Activated naive CD4-positive, alpha-beta T cell treated with anti-CD3 and anti-CD28 coated beads for 36 hours (primary cell): ENCODE data around the gene ZNF423. TPM values are rescaled to one million over a fixed set of nuclear protein-coding genes. Genes with fewer than 3 reads are reported as not detected.

Source experiments
- CTCF ChIA-PET: fragments of 350-600 bp; sonication (Branson Sonifier 250); formaldehyde crosslinking; loops from one replicate; lab custom pipeline; 2021; ENCODE audit warnings: antibody characterized with exemption; lab: Charles Lee
- DNase-seq: peaks from one replicate; pipeline ENCODE4 v3.0.0-alpha.2; 2020
- H3K27ac Mint-ChIP-seq: one replicate; pipeline ENCODE4 v1.8.0; 2021; ENCODE audit warnings: mild to moderate bottlenecking, mixed read lengths
- H3K27me3 Mint-ChIP-seq: one replicate; pipeline ENCODE4 v1.8.0; 2021; ENCODE audit warnings: low read depth, mixed read lengths
- H3K36me3 Mint-ChIP-seq: one replicate; pipeline ENCODE4 v1.8.0; 2021; ENCODE audit warnings: low read depth, mixed read lengths
- H3K4me1 Mint-ChIP-seq: one replicate; pipeline ENCODE4 v1.8.0; 2021; ENCODE audit warnings: low read depth, mixed read lengths
- H3K4me3 Mint-ChIP-seq: one replicate; pipeline ENCODE4 v1.8.0; 2021; ENCODE audit warnings: mild to moderate bottlenecking, moderate library complexity, mixed read lengths
- H3K9me3 Mint-ChIP-seq: one replicate; pipeline ENCODE4 v1.8.0; 2021; ENCODE audit warnings: mixed read lengths
- intact Hi-C: fragments of 100-400 bp; cut with micrococcal nuclease; formaldehyde crosslinking; loops from one replicate; pipeline ENCODE4 v1.15.1; 2023
- total RNA-seq, 2 experiments: library from RNA; stranded (reverse); gene quantifications; one replicate each; pipeline ENCODE4 v1.2.3, GENCODE V29; 2021

Gene ZNF423
- total RNA-seq, 2 experiments from 2014 or later, result 0.05 TPM; not detected in 1

- Mint-ChIP-seq H3K4me1 (no peaks in the 10 kb centered on the region), H3K36me3 (no peaks in the 10 kb centered on the region), H3K27ac (no peak overlapping the region), H3K27me3 (no peaks in the 10 kb centered on the region), H3K4me3 (no peak overlapping the region), H3K9me3 (no peaks in the 10 kb centered on the region)
- intact Hi-C loops, result no loop called here
- no peak for DNase-seq
- CTCF ChIA-PET, result interaction anchor here (0.7 kb wide), 1 partner anchor 312 kb away, joined by 3 read pairs; no protein-coding TSS in a partner anchor
These were observed 69.9 kb downstream of the ZNF423 start for GRCh38 chr16:49785970-49786369.

DNA sequence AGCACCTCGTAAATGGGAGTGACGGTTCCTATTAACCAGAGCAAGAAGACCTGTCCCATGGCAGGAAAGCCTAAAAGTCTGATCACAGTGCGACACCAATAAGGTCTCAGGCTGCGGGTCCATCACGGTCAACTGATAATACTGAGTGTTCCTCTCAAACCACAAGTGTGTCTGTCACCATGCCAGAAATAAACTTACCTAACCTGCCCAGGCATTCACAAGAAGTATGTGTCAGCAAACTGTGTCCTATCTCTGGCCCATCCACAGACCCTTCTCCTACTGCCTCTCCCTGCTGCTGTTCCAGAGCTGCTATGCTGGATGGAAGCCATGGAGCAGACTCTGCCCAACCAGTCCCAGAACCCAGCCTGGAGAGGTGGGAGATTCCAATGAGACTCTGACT is 73.5 kb downstream of the ZNF423 start:
- no peaks in the 10 kb centered on the region for H3K4me1 Mint-ChIP-seq
- no peak for DNase-seq
- CTCF ChIA-PET, result no interaction called here
- no peak overlapping the region for H3K4me3 Mint-ChIP-seq
- no peak overlapping the region for H3K27ac Mint-ChIP-seq
- H3K27me3 Mint-ChIP-seq, result no peaks in the 10 kb centered on the region
- intact Hi-C loops, result no loop called here
- no peaks in the 10 kb centered on the region for H3K9me3 Mint-ChIP-seq
- no peaks in the 10 kb centered on the region for H3K36me3 Mint-ChIP-seq

DNA sequence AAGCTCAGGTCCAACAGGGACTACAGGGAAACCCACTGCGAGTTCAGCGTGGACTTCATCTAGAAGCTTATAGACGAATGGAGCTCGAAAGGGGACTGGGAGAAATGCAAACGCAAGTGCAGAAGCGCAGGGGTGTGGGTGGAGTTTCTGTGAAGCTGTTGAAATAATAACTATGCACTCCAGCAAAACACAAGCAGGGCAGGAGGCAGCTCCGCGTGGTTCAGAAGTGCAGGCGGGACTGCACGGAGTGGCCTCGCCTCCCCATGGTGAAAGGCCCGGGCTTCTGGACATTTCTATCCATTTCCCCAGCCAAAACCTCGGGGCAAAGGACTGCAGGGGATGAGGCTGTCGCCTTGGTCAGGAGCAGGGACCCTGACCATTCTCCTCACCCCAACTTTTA is 74.5 kb downstream of the ZNF423 start:
- no peak overlapping the region for H3K27ac Mint-ChIP-seq
- no peaks in the 10 kb centered on the region for H3K36me3 Mint-ChIP-seq
- H3K4me1 Mint-ChIP-seq, result no peaks in the 10 kb centered on the region
- H3K4me3 Mint-ChIP-seq, result no peak overlapping the region
- H3K9me3 Mint-ChIP-seq, result no peaks in the 10 kb centered on the region
- no peaks in the 10 kb centered on the region for H3K27me3 Mint-ChIP-seq
- intact Hi-C loops, result no loop called here
- CTCF ChIA-PET, result no interaction called here
- no peak for DNase-seq

DNA sequence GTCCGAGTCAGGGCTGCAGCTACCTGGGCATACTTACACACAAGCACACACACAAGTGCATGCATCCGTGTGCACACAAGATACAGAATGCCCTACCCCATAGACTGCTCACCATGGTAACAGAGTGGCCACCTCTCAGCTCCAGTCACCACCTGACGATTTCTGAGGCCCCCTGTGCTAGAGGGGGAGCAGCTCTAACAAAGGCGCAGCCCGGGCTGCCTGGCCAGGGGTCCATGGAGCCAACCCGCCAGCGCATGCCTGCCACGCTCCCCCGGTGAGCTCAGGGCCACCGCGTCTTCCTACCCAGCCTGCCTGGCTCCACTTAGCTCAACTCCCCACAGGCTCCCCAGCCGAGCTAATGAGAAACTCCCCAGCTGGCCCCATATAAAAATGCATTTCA is 75.5 kb downstream of the ZNF423 start:
- no peak for DNase-seq
- no peak overlapping the region for H3K4me3 Mint-ChIP-seq
- no peaks in the 10 kb centered on the region for H3K36me3 Mint-ChIP-seq
- CTCF ChIA-PET, result no interaction called here
- no peaks in the 10 kb centered on the region for H3K27me3 Mint-ChIP-seq
- H3K27ac Mint-ChIP-seq, result no peak overlapping the region
- H3K9me3 Mint-ChIP-seq, result no peaks in the 10 kb centered on the region
- intact Hi-C loops, result no loop called here
- no peaks in the 10 kb centered on the region for H3K4me1 Mint-ChIP-seq

DNA sequence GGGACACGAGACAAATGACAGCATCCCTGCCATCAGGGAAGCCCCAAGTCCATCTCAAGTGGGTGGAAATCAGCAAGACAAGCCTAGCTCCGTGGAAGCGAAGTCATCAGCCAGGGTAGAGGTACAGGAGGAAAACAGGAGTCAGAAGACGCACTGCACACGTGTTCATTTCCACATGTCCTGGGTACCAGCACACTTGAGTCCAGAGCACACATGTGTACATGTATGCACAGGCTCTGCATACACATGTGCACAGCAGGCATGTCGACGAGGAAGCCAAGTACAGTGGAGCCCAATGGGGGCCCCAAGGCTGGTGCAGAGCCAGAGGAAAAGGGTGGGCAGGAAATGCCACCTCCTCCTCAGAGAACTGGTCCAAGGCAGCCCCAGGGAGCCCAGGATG is 75.9 kb downstream of the ZNF423 start:
- Mint-ChIP-seq H3K4me1 (no peaks in the 10 kb centered on the region), H3K9me3 (no peaks in the 10 kb centered on the region), H3K27me3 (no peaks in the 10 kb centered on the region), H3K36me3 (no peaks in the 10 kb centered on the region), H3K27ac (no peak overlapping the region), H3K4me3 (no peak overlapping the region)
- CTCF ChIA-PET, result no interaction called here
- no peak for DNase-seq
- intact Hi-C loops, result no loop called here

GRCh38 chr16:49778202-49778930 is 77.5 kb downstream of the ZNF423 start:
- intact Hi-C loops, result no loop called here
- CTCF ChIA-PET, result no interaction called here

DNA sequence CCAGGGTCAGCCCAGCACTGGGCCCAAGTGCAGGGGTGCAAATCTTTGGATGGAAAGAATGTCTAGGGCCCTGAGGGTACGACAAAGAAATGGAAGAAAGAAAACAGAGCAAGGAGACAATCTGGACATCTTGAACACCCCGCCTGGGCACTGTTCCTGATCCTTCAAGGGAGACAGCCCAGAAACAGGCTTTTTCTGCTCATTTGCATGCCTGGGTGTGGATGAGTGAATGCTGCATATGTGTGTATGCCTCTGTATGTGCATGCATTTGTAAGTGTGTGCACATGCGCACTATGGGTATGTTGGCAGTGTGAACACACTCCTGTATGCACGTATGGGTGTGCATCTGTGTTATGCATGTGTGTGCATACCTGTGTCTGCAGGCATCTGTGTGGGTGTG is 79.2 kb downstream of the ZNF423 start:
- Mint-ChIP-seq H3K4me3 (no peak overlapping the region), H3K27me3 (no peaks in the 10 kb centered on the region), H3K27ac (no peak overlapping the region), H3K4me1 (no peaks in the 10 kb centered on the region), H3K9me3 (no peaks in the 10 kb centered on the region), H3K36me3 (no peaks in the 10 kb centered on the region)
- DNase-seq, result no peak
- CTCF ChIA-PET, result no interaction called here
- intact Hi-C loops, result no loop called here

More at GRCh38 chr16:49778202-49778930, 77.5 kb downstream of the ZNF423 start:
- Mint-ChIP-seq H3K9me3 (no peaks in the 10 kb centered on the region), H3K4me3 (no peak overlapping the region), H3K27me3 (no peaks in the 10 kb centered on the region), H3K36me3 (no peaks in the 10 kb centered on the region), H3K4me1 (no peaks in the 10 kb centered on the region), H3K27ac (no peak overlapping the region)
- DNase-seq, result no peak

- H3K27me3 Mint-ChIP-seq, result no peaks in the 10 kb centered on the region
- no peak overlapping the region for H3K27ac Mint-ChIP-seq
- intact Hi-C loops, result no loop called here
- CTCF ChIA-PET, result no interaction called here
- H3K4me1 Mint-ChIP-seq, result no peaks in the 10 kb centered on the region
- H3K9me3 Mint-ChIP-seq, result no peaks in the 10 kb centered on the region
- DNase-seq, result no peak
- no peak overlapping the region for H3K4me3 Mint-ChIP-seq
- no peaks in the 10 kb centered on the region for H3K36me3 Mint-ChIP-seq
These were observed 79.8 kb downstream of the ZNF423 start for GRCh38 chr16:49776085-49776595.

GRCh38 chr16:49775581-49775980 is 80.3 kb downstream of the ZNF423 start:
- CTCF ChIA-PET, result no interaction called here
- Mint-ChIP-seq H3K36me3 (no peaks in the 10 kb centered on the region), H3K27ac (no peak overlapping the region), H3K4me1 (no peaks in the 10 kb centered on the region), H3K4me3 (no peak overlapping the region), H3K9me3 (no peaks in the 10 kb centered on the region), H3K27me3 (no peaks in the 10 kb centered on the region)
- no peak for DNase-seq
- intact Hi-C loops, result no loop called here

GRCh38 chr16:49775018-49775417 is 80.9 kb downstream of the ZNF423 start:
- CTCF ChIA-PET, result no interaction called here

GRCh38 chr16:49773534-49774475 is 82.1 kb downstream of the ZNF423 start:
- Mint-ChIP-seq H3K4me3 (no peak overlapping the region), H3K4me1 (no peaks in the 10 kb centered on the region), H3K36me3 (no peaks in the 10 kb centered on the region), H3K9me3 (no peaks in the 10 kb centered on the region), H3K27me3 (no peaks in the 10 kb centered on the region), H3K27ac (no peak overlapping the region)
- no peak for DNase-seq
- CTCF ChIA-PET, result no interaction called here
- intact Hi-C loops, result no loop called here

More at GRCh38 chr16:49775018-49775417, 80.9 kb downstream of the ZNF423 start:
- H3K9me3 Mint-ChIP-seq, result no peaks in the 10 kb centered on the region
- H3K4me1 Mint-ChIP-seq, result no peaks in the 10 kb centered on the region
- no peak overlapping the region for H3K27ac Mint-ChIP-seq
- intact Hi-C loops, result no loop called here
- DNase-seq, result no peak
- no peaks in the 10 kb centered on the region for H3K36me3 Mint-ChIP-seq
- no peak overlapping the region for H3K4me3 Mint-ChIP-seq
- no peaks in the 10 kb centered on the region for H3K27me3 Mint-ChIP-seq

GRCh38 chr16:49767998-49768397 is 87.9 kb downstream of the ZNF423 start:
- H3K4me1 Mint-ChIP-seq, result no peaks in the 10 kb centered on the region

More at GRCh38 chr16:49767998-49768397, 87.9 kb downstream of the ZNF423 start:
- intact Hi-C loops, result no loop called here
- Mint-ChIP-seq H3K36me3 (no peaks in the 10 kb centered on the region), H3K27ac (no peak overlapping the region), H3K9me3 (no peaks in the 10 kb centered on the region), H3K4me3 (no peak overlapping the region), H3K27me3 (no peaks in the 10 kb centered on the region)
- CTCF ChIA-PET, result no interaction called here
- DNase-seq, result no peak
